WTC11 (cell line): ENCODE data around the gene KRTAP5-4. TPM values are rescaled to one million over a fixed set of nuclear protein-coding genes. Genes with fewer than 3 reads are reported as not detected.

Experiments
- ATAC-seq: fragments of 200-7000 bp; cut with Tn5 transposase; 2 replicates; pipeline ENCODE4 v1.10.0; 2021; ENCODE audit warnings: mild to moderate bottlenecking, moderate library complexity
- CTCF ChIA-PET: fragments of 300-600 bp; sonication (Branson Sonifier 250); formaldehyde crosslinking; loops from one replicate; lab custom pipeline; 2021; ENCODE audit warnings: antibody characterized with exemption; lab: Charles Lee
- POLR2A ChIA-PET: fragments of 350-600 bp; sonication (Branson Sonifier 250); formaldehyde crosslinking; loops from one replicate; lab custom pipeline; 2021; ENCODE audit warnings: antibody characterized with exemption; lab: Charles Lee
- DNase-seq: peaks from one replicate; pipeline ENCODE4 v3.0.0; 2021; ENCODE audit warnings: low spot score
- H3K27ac Mint-ChIP-seq: 2 replicates; pipeline ENCODE4 v1.8.0; 2021; ENCODE audit warnings: mixed read lengths
- H3K27me3 Mint-ChIP-seq: 2 replicates; pipeline ENCODE4 v1.8.0; 2021; ENCODE audit warnings: low read depth, mild to moderate bottlenecking, moderate library complexity, mixed read lengths
- H3K36me3 Mint-ChIP-seq: 2 replicates; pipeline ENCODE4 v1.8.0; 2021; ENCODE audit warnings: mixed read lengths
- H3K4me1 Mint-ChIP-seq: 2 replicates; pipeline ENCODE4 v1.8.0; 2022; ENCODE audit warnings: mixed read lengths
- H3K4me3 Mint-ChIP-seq: 2 replicates; pipeline ENCODE4 v1.8.0; 2021; ENCODE audit warnings: mild to moderate bottlenecking, moderate library complexity, mixed read lengths
- H3K9me3 Mint-ChIP-seq: 2 replicates; pipeline ENCODE4 v1.8.0; 2021; ENCODE audit warnings: mixed read lengths
- ATF1 ChIP-seq: sonication (generic); formaldehyde crosslinking; IDR thresholded peaks from 2 replicates; pipeline ENCODE4 v1.8.1; 2023; ENCODE audit warnings: mild to moderate bottlenecking, moderate library complexity, missing genetic modification reagents
- E2F4 ChIP-seq: sonication (generic); formaldehyde crosslinking; IDR thresholded peaks from 2 replicates; pipeline ENCODE4 v1.8.1; 2022; ENCODE audit warnings: low read depth, mild to moderate bottlenecking, moderate library complexity, missing genetic modification reagents, borderline replicate concordance
- EMX1 ChIP-seq: fragments of 250-450 bp; sonication (Bioruptor Pico); IDR thresholded peaks from 2 replicates; pipeline ENCODE4 v1.8.0; 2021; ENCODE audit warnings: mild to moderate bottlenecking
- FOXK1 ChIP-seq: sonication (generic); formaldehyde crosslinking; IDR thresholded peaks from 2 replicates; pipeline ENCODE4 v1.8.0; 2022; ENCODE audit warnings: mild to moderate bottlenecking, moderate library complexity, missing genetic modification reagents
- GRHL2 ChIP-seq: fragments of 250-450 bp; sonication (Bioruptor Pico); IDR thresholded peaks from 2 replicates; pipeline ENCODE4 v1.8.0; 2022; ENCODE audit warnings: mild to moderate bottlenecking, moderate library complexity; ENCODE audit not compliant: insufficient replicate concordance, severe bottlenecking
- IRF2 ChIP-seq: sonication (generic); formaldehyde crosslinking; IDR thresholded peaks from 2 replicates; pipeline ENCODE4 v1.8.0; 2022; ENCODE audit warnings: low read depth, missing genetic modification reagents, borderline replicate concordance
- MYBL2 ChIP-seq: sonication (generic); formaldehyde crosslinking; IDR thresholded peaks from 2 replicates; pipeline ENCODE4 v1.8.1; 2023; ENCODE audit warnings: mild to moderate bottlenecking, moderate library complexity, missing genetic modification reagents
- NFE2L1 ChIP-seq: sonication (generic); formaldehyde crosslinking; IDR thresholded peaks from 2 replicates; pipeline ENCODE4 v1.8.1; 2023; ENCODE audit warnings: missing genetic modification reagents
- NFYB ChIP-seq: sonication (generic); formaldehyde crosslinking; conservative IDR thresholded peaks from 2 replicates; pipeline ENCODE4 v1.8.0; 2022; ENCODE audit warnings: low read depth, missing genetic modification reagents
- SMAD4 ChIP-seq: sonication (generic); formaldehyde crosslinking; IDR thresholded peaks from 2 replicates; pipeline ENCODE4 v1.8.0; 2022; ENCODE audit warnings: mild to moderate bottlenecking, missing genetic modification reagents
- TCF7 ChIP-seq: sonication (generic); formaldehyde crosslinking; IDR thresholded peaks from 2 replicates; pipeline ENCODE4 v1.8.0; 2022; ENCODE audit warnings: mild to moderate bottlenecking, low read depth, missing genetic modification reagents, moderate library complexity
- TEAD4 ChIP-seq: sonication (generic); formaldehyde crosslinking; IDR thresholded peaks from 2 replicates; pipeline ENCODE4 v1.8.0; 2022; ENCODE audit warnings: mild to moderate bottlenecking, missing genetic modification reagents
- TP53 ChIP-seq: sonication (generic); formaldehyde crosslinking; IDR thresholded peaks from 2 replicates; pipeline ENCODE4 v1.8.1; 2023; ENCODE audit warnings: mild to moderate bottlenecking, missing genetic modification reagents
- USF2 ChIP-seq: sonication (generic); formaldehyde crosslinking; IDR thresholded peaks from 2 replicates; pipeline ENCODE4 v1.8.1; 2023; ENCODE audit warnings: mild to moderate bottlenecking, missing genetic modification reagents, moderate library complexity
- ZBTB21 ChIP-seq: sonication (generic); formaldehyde crosslinking; IDR thresholded peaks from 2 replicates; pipeline ENCODE4 v1.8.1; 2023; ENCODE audit warnings: mild to moderate bottlenecking, missing genetic modification reagents, borderline replicate concordance
- ZNF121 ChIP-seq: sonication (generic); formaldehyde crosslinking; IDR thresholded peaks from 2 replicates; pipeline ENCODE4 v1.8.0; 2023; ENCODE audit warnings: missing genetic modification reagents
- ZNF263 ChIP-seq: sonication (generic); formaldehyde crosslinking; IDR thresholded peaks from 2 replicates; pipeline ENCODE4 v1.8.1; 2022; ENCODE audit warnings: low read depth, mild to moderate bottlenecking, moderate library complexity, missing genetic modification reagents
- ZNF317 ChIP-seq: sonication (generic); formaldehyde crosslinking; IDR thresholded peaks from 2 replicates; pipeline ENCODE4 v1.8.1; 2023; ENCODE audit warnings: low read depth, mild to moderate bottlenecking, moderate library complexity, missing genetic modification reagents, borderline replicate concordance
- ZNF532 ChIP-seq: fragments of 250-450 bp; sonication (Bioruptor Pico); IDR thresholded peaks from 2 replicates; pipeline ENCODE4 v1.9.0; 2021; ENCODE audit warnings: mild to moderate bottlenecking, borderline replicate concordance
- ZSCAN18 ChIP-seq: fragments of 250-450 bp; sonication (Bioruptor Pico); IDR thresholded peaks from 2 replicates; pipeline ENCODE4 v2.1.2; 2022; ENCODE audit warnings: mild to moderate bottlenecking, moderate library complexity
- total RNA-seq: library from RNA; stranded (reverse); gene quantifications from 3 replicates; pipeline ENCODE4 v1.2.3, GENCODE V29; 2021
- TF ChIP-seq, protein P1 (sequence below): sonication (generic); formaldehyde crosslinking; IDR thresholded peaks from 2 replicates; pipeline ENCODE4 v1.8.1; 2023; ENCODE audit warnings: mild to moderate bottlenecking, missing genetic modification reagents

KRTAP5-4 gene
- total RNA-seq, 1 experiment from 2014 or later = not detected

- POLR2A ChIA-PET = no interaction called here
- TF ChIP-seq ZSCAN18 (CRISPR knock-in tag) (no peak), USF2 (CRISPR knock-in tag) (no peak), ZNF121 (CRISPR knock-in tag) (no peak), ATF1 (CRISPR knock-in tag) (no peak), FOXK1 (no peak), NFE2L1 (CRISPR knock-in tag) (no peak), EMX1 (CRISPR knock-in tag) (no peak)
- Mint-ChIP-seq H3K4me1 (peaks cover 9% of the 10 kb centered on the region), H3K4me3 (no peak overlapping the region), H3K27me3 (peaks cover 50% of the 10 kb centered on the region), H3K27ac (no peak overlapping the region), H3K9me3 (no peaks in the 10 kb centered on the region), H3K36me3 (no peaks in the 10 kb centered on the region)
- CTCF ChIA-PET = interaction anchor here (1.0 to 8.5 kb wide), 9 partner anchors 8 to 521 kb away, joined by 3 to 102 read pairs (median 9); partner anchors contain the start of gene KRTAP5-2
- DNase-seq (no peak), ATAC-seq (no peak)
Observed at GRCh38 chr11:1631066-1631568, 9.2 kb upstream of the KRTAP5-4 start.

DNA sequence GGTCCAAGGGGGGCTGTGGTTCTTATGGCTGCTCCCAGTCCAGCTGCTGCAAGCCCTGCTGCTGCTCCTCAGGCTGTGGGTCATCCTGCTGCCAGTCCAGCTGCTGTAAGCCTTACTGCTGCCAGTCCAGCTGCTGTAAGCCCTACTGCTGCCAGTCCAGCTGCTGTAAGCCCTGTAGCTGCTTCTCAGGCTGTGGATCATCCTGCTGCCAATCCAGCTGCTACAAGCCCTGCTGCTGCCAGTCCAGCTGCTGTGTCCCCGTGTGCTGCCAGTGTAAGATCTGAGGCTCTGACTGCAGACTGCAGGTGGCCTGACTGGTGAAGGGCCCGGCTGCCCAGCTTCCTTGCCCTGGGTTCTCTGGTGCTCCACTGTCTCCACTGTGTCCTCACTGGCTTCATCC, 8.3 kb upstream of the KRTAP5-4 start:
- no peak overlapping the region for H3K27ac Mint-ChIP-seq
- H3K9me3 Mint-ChIP-seq = no peaks in the 10 kb centered on the region
- no peak overlapping the region for H3K4me3 Mint-ChIP-seq
- H3K36me3 Mint-ChIP-seq = no peaks in the 10 kb centered on the region
- peaks cover 9% of the 10 kb centered on the region for H3K4me1 Mint-ChIP-seq
- ChIA-PET POLR2A (no interaction called here), CTCF (interaction anchor here (1.3 to 8.5 kb wide), 8 partner anchors 9 to 522 kb away, joined by 3 to 102 read pairs (median 16); partner anchors contain the start of gene KRTAP5-2)
- no peak for DNase-seq
- peaks cover 46% of the 10 kb centered on the region for H3K27me3 Mint-ChIP-seq
- ATAC-seq = no peak
- no peak for TF ChIP-seq IRF2 (CRISPR knock-in tag)
- no peak for TF ChIP-seq TEAD4
- TF ChIP-seq TCF7 (CRISPR knock-in tag) = no peak
- 0 out of 2 replicates have a peak, but pooled peaks have one; percentile 40 for TF ChIP-seq ZNF263 (CRISPR knock-in tag)
- no peak for TF ChIP-seq MYBL2

- Mint-ChIP-seq H3K27ac (no peak within 1 kb of the TSS), H3K9me3 (no peaks in the 10 kb centered on the region), H3K36me3 (no peaks in the 10 kb centered on the region), H3K27me3 (peaks cover 42% of the 10 kb centered on the region), H3K4me1 (peaks cover 11% of the 10 kb centered on the region), H3K4me3 (no peak within 1 kb of the TSS)
- DNase-seq = no peak
- CTCF ChIA-PET = interaction anchor here (0.7 to 8.5 kb wide), 16 partner anchors 10 to 522 kb away, joined by 3 to 102 read pairs (median 5); partner anchors contain the start of genes KRTAP5-2 and KRTAP5-3
- no peak for ATAC-seq
- POLR2A ChIA-PET = no interaction called here
- TF ChIP-seq TP53 (CRISPR knock-in tag) = no peak
- TF ChIP-seq SMAD4 (CRISPR knock-in tag) = no peak
- TF ChIP-seq ZNF317 (CRISPR knock-in tag) = no peak
- no peak for TF ChIP-seq NFYB
- no peak for TF ChIP-seq FOXK1
- no peak for TF ChIP-seq E2F4
- TF ChIP-seq, protein P1, sequence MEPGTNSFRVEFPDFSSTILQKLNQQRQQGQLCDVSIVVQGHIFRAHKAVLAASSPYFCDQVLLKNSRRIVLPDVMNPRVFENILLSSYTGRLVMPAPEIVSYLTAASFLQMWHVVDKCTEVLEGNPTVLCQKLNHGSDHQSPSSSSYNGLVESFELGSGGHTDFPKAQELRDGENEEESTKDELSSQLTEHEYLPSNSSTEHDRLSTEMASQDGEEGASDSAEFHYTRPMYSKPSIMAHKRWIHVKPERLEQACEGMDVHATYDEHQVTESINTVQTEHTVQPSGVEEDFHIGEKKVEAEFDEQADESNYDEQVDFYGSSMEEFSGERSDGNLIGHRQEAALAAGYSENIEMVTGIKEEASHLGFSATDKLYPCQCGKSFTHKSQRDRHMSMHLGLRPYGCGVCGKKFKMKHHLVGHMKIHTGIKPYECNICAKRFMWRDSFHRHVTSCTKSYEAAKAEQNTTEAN = no peak
- TF ChIP-seq ZBTB21 (CRISPR knock-in tag) = no peak
- TF ChIP-seq ZNF532 (CRISPR knock-in tag) = no peak
- TF ChIP-seq GRHL2 (CRISPR knock-in tag) = no peak
Observed at GRCh38 chr11:1629326-1630185, 7.6 kb upstream of the KRTAP5-4 start, which contains the start of gene KRTAP5-5. TSS of gene KRTAP5-5 (plus strand) at chr11:1629775. CDS start at chr11:1629841, 66 bp downstream.
